Ureter (tissue), 1 donor: ENCODE data around the gene UPB1. TPM values are rescaled to one million over a fixed set of nuclear protein-coding genes. Genes with fewer than 3 reads are reported as not detected.

Source experiments
- DNase-seq: peaks from one replicate; pipeline ENCODE4 v3.0.0-alpha.2; 2020; ENCODE audit warnings: low spot score
- total RNA-seq: library from RNA; stranded (reverse); gene quantifications from one replicate; pipeline ENCODE4 v1.2.4, GENCODE V29; 2023
- donor health status: DM: yes; HTN: yes; CAD: no.

The UPB1 gene
- total RNA-seq = 0.26 TPM

GRCh38 chr22:24494528-24495364 is at the start of gene UPB1:
TSS of gene UPB1 (plus strand) at chr22:24495332. CDS start at chr22:24495404, 72 bp downstream.
- DNase-seq = no peak

- DNase-seq = no peak
These were observed 49.5 kb upstream of the UPB1 start for GRCh38 chr22:24445481-24446259.

- no peak for DNase-seq
These were observed 48.9 kb upstream of the UPB1 start for GRCh38 chr22:24446260-24446611.

- no peak for DNase-seq
These were observed 44.5 kb upstream of the UPB1 start for GRCh38 chr22:24450610-24451009.

GRCh38 chr22:24451162-24451561 is 44.0 kb upstream of the UPB1 start:
- DNase-seq = no peak

- DNase-seq = no peak
These were observed 41.3 kb upstream of the UPB1 start for GRCh38 chr22:24453853-24454252.

- no peak for DNase-seq
These were observed 40.1 kb upstream of the UPB1 start for GRCh38 chr22:24455039-24455438.

GRCh38 chr22:24455751-24456426 is 39.2 kb upstream of the UPB1 start:
- no peak for DNase-seq

- no peak for DNase-seq
These were observed 37.2 kb upstream of the UPB1 start for GRCh38 chr22:24457894-24458420.

GRCh38 chr22:24459911-24460310 is 35.2 kb upstream of the UPB1 start:
- DNase-seq = no peak

- no peak for DNase-seq
These were observed 34.6 kb upstream of the UPB1 start for GRCh38 chr22:24460418-24461089.

GRCh38 chr22:24463071-24463760 is 31.9 kb upstream of the UPB1 start:
- DNase-seq = no peak

GRCh38 chr22:24465566-24465965 is 29.6 kb upstream of the UPB1 start:
- DNase-seq = no peak

GRCh38 chr22:24465975-24466374 is 29.2 kb upstream of the UPB1 start:
- DNase-seq = no peak

- DNase-seq = no peak
These were observed 28.3 kb upstream of the UPB1 start for GRCh38 chr22:24466716-24467328.

GRCh38 chr22:24467340-24467739 is 27.8 kb upstream of the UPB1 start:
- no peak for DNase-seq

GRCh38 chr22:24471570-24471969 is 23.6 kb upstream of the UPB1 start:
- peak; percentile 76 for DNase-seq

- DNase-seq = no peak
These were observed 21.8 kb upstream of the UPB1 start for GRCh38 chr22:24473284-24473683.

GRCh38 chr22:24474221-24474620 is 20.9 kb upstream of the UPB1 start:
- no peak for DNase-seq

- DNase-seq = no peak
These were observed 20.4 kb upstream of the UPB1 start for GRCh38 chr22:24474649-24475255.
